Measurements from ENCODE around the gene TRIB2.

- TF ChIP-seq POLR2A (IDR thresholded peaks at IDR 0.05; ENCODE audit: low read length) (no peak), GATA1 (IDR thresholded peaks at IDR 0.05; ENCODE audit: low read depth, low read length) (no peak)
Observed at GRCh38 chr2:12791906-12792305, 75.2 kb downstream of the TRIB2 start.

Measured in erythroblast (primary cell).